HepG2 (cell line): ENCODE measurements around the gene FKBP10. TPM values are rescaled to one million over a fixed set of nuclear protein-coding genes. Genes with fewer than 3 reads are reported as not detected.

Experiments used
- AGO2 ChIP-seq: fragments of 200-400 bp; formaldehyde crosslinking; optimal IDR thresholded peaks from 2 replicates; pipeline ENCODE3; 2017; ENCODE audit warnings: mild to moderate bottlenecking, low read depth, low read length, moderate library complexity
- CAMTA2 ChIP-seq: sonication (generic); formaldehyde crosslinking; IDR thresholded peaks from 2 replicates; pipeline ENCODE4 v1.4.0; 2020; ENCODE audit warnings: mild to moderate bottlenecking, missing genetic modification reagents, borderline replicate concordance
- EP300 ChIP-seq, 3 experiments: sonication (generic) in 1 of 3; formaldehyde crosslinking in 1 of 3; IDR thresholded peaks; 2 replicates each; pipeline versions ENCODE4 v1.5.1 to v1.6.1; 2011 to 2020; ENCODE audit warnings: low read depth in 2 of 3, low read length in 2 of 3, borderline replicate concordance in 1 of 3, improper control_type of control experiment in 1 of 3, mild to moderate bottlenecking in 1 of 3, missing genetic modification reagents in 1 of 3, moderate library complexity in 1 of 3
- FOSL1 ChIP-seq: sonication (generic); formaldehyde crosslinking; IDR thresholded peaks from 2 replicates; pipeline ENCODE4 v1.9.0; 2021; ENCODE audit warnings: missing genetic modification reagents, borderline replicate concordance
- FOXO1 ChIP-seq: sonication (generic); formaldehyde crosslinking; IDR thresholded peaks from 2 replicates; pipeline ENCODE4 v1.4.0; 2020; ENCODE audit warnings: missing genetic modification reagents
- PHF20 ChIP-seq: sonication (generic); formaldehyde crosslinking; IDR thresholded peaks from 2 replicates; pipeline ENCODE4 v1.5.0; 2020; ENCODE audit warnings: mild to moderate bottlenecking, missing genetic modification reagents
- RBFOX2 ChIP-seq: fragments of 200-400 bp; formaldehyde crosslinking; IDR thresholded peaks from 2 replicates; pipeline ENCODE4 v1.6.1; 2017; ENCODE audit warnings: low read depth, mild to moderate bottlenecking, low read length
- RFX1 ChIP-seq: fragments of 450-650 bp; IDR thresholded peaks from 2 replicates; pipeline ENCODE4 v1.6.1; 2017
- SMAD3 ChIP-seq: sonication (generic); formaldehyde crosslinking; IDR thresholded peaks from 2 replicates; pipeline ENCODE4 v1.4.0; 2020; ENCODE audit warnings: missing genetic modification reagents
- ZBTB7B ChIP-seq: sonication (generic); formaldehyde crosslinking; IDR thresholded peaks from 2 replicates; pipeline ENCODE4 v1.4.0; 2020; ENCODE audit warnings: missing genetic modification reagents
- ZFP62 ChIP-seq: sonication (generic); formaldehyde crosslinking; IDR thresholded peaks from 2 replicates; pipeline ENCODE4 v1.4.0; 2020; ENCODE audit warnings: missing genetic modification reagents
- ZMYM3 ChIP-seq: sonication (generic); formaldehyde crosslinking; IDR thresholded peaks from 2 replicates; pipeline ENCODE4 v1.5.1; 2020; ENCODE audit warnings: mild to moderate bottlenecking, missing genetic modification reagents
- ZNF441 ChIP-seq: sonication (generic); formaldehyde crosslinking; IDR thresholded peaks from 2 replicates; pipeline ENCODE4 v1.7.0; 2021; ENCODE audit warnings: missing genetic modification reagents, borderline replicate concordance
- ZNF460 ChIP-seq: sonication (generic); formaldehyde crosslinking; IDR thresholded peaks from 2 replicates; pipeline ENCODE4 v1.5.1; 2020; ENCODE audit warnings: missing genetic modification reagents, mild to moderate bottlenecking, borderline replicate concordance
- ZNF547 ChIP-seq: sonication (generic); formaldehyde crosslinking; IDR thresholded peaks from 2 replicates; pipeline ENCODE4 v1.5.1; 2020; ENCODE audit warnings: mild to moderate bottlenecking, missing genetic modification reagents
- ZNF607 ChIP-seq: sonication (generic); formaldehyde crosslinking; IDR thresholded peaks from 2 replicates; pipeline ENCODE4 v1.5.1; 2020; ENCODE audit warnings: missing genetic modification reagents, mild to moderate bottlenecking, borderline replicate concordance
- ZNF672 ChIP-seq: sonication (generic); formaldehyde crosslinking; IDR thresholded peaks from 2 replicates; pipeline ENCODE4 v1.8.1; 2022; ENCODE audit warnings: missing genetic modification reagents
- ZNF75D ChIP-seq: sonication (generic); formaldehyde crosslinking; IDR thresholded peaks from 2 replicates; pipeline ENCODE4 v1.8.1; 2023; ENCODE audit warnings: missing genetic modification reagents, mild to moderate bottlenecking, borderline replicate concordance
- ZNF761 ChIP-seq: sonication (generic); formaldehyde crosslinking; conservative IDR thresholded peaks from 2 replicates; pipeline ENCODE4 v1.4.0; 2020; ENCODE audit warnings: mild to moderate bottlenecking, missing genetic modification reagents
- ZNF781 ChIP-seq: sonication (generic); formaldehyde crosslinking; IDR thresholded peaks from 2 replicates; pipeline ENCODE4 v1.5.1; 2020; ENCODE audit warnings: borderline replicate concordance, mild to moderate bottlenecking, missing genetic modification reagents; ENCODE audit errors: not compliant biosample characterization
- polyA plus RNA-seq, 8 experiments: library from polyadenylated mRNA; depleted of rRNA in 3 of 8; stranded (reverse) in 7 of 8; unstranded in 1 of 8; fragments of >200 nt; fragmentation: Illumina TruSeq in 4 of 8; extraction: Trizol in 4 of 8; gene quantifications; 2 replicates each; pipeline versions ENCODE4 v1.2.1 to v1.2.3, GENCODE V29; 2011 to 2016; ENCODE audit warnings: low read depth in 4 of 8, missing spikeins in 1 of 8, mixed read lengths in 1 of 8; ENCODE audit not compliant: insufficient read depth in 1 of 8
- total RNA-seq, 5 experiments: library from RNA; depleted of rRNA; stranded (reverse); fragments of >200 nt; fragmentation: Illumina TruSeq; extraction: Trizol; gene quantifications; 2 replicates each; pipeline ENCODE4 v1.2.3, GENCODE V29; 2016; ENCODE audit warnings: low read depth in 1 of 5
- TF ChIP-seq, protein P1 (sequence below): sonication (generic); formaldehyde crosslinking; IDR thresholded peaks from 2 replicates; pipeline ENCODE4 v1.4.0; 2020; ENCODE audit warnings: missing genetic modification reagents
- TF ChIP-seq, protein P2 (sequence below): sonication (generic); formaldehyde crosslinking; IDR thresholded peaks from 2 replicates; pipeline ENCODE4 v1.5.0; 2020; ENCODE audit warnings: missing genetic modification reagents, mild to moderate bottlenecking, borderline replicate concordance
- TF ChIP-seq, protein P3 (sequence below): sonication (generic); formaldehyde crosslinking; IDR thresholded peaks from 2 replicates; pipeline ENCODE4 v1.4.0; 2020; ENCODE audit warnings: missing genetic modification reagents
- TF ChIP-seq, protein P4 (sequence below): IDR thresholded peaks from 2 replicates; pipeline ENCODE4 v1.6.1; 2016; ENCODE audit warnings: low read depth, control low read depth

The FKBP10 gene
- total and polyA plus RNA-seq, 2 of the 13 experiments (the other 11 are each of a cell fraction or from before 2014, with no cell fraction given), result 149 to 573 TPM

DNA sequence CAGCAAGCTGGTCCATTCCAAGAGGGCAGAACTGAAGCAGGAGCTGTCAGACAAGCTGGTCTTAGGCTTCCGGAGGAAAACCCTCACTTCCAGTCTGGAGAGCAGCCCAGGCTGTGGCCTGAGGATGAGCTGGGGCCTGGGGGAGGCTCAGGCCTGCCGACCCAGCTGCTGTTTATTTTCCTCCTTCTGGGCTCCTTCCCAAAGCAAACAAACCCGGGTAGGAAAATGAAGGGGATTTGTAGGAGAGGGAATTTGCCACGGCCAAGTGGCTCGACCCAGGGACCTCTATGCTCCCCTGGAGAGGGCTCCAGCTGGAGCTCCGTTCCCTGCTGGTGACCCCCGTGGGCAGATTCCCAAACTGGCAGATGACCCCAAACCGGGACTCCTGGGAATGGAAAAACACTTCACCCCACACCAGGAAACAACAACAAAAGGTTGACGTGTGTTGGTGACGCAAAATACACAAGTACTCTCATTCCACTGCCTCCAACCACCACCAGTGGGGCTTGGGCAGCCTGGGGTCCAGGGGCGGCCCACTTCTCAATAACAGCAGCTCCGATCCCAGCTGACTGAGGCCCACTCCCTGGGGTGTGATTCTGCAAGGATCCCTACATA is 35.1 kb upstream of the FKBP10 start (continued):
- TF ChIP-seq, protein P1, sequence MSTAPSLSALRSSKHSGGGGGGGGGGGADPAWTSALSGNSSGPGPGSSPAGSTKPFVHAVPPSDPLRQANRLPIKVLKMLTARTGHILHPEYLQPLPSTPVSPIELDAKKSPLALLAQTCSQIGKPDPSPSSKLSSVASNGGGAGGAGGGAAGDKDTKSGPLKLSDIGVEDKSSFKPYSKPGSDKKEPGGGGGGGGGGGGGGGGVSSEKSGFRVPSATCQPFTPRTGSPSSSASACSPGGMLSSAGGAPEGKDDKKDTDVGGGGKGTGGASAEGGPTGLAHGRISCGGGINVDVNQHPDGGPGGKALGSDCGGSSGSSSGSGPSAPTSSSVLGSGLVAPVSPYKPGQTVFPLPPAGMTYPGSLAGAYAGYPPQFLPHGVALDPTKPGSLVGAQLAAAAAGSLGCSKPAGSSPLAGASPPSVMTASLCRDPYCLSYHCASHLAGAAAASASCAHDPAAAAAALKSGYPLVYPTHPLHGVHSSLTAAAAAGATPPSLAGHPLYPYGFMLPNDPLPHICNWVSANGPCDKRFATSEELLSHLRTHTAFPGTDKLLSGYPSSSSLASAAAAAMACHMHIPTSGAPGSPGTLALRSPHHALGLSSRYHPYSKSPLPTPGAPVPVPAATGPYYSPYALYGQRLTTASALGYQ (CRISPR knock-in tag), result 0 out of 2 replicates have a peak, but pooled peaks have one; percentile 30
- TF ChIP-seq AGO2 (no peak), FOSL1 (CRISPR knock-in tag) (peak; percentile 29; the same call in 1 of the 2 replicates), ZNF547 (CRISPR knock-in tag) (peak; percentile 74; the same call in 1 of the 2 replicates), ZNF672 (no peak), SMAD3 (CRISPR knock-in tag) (peak; percentile 35; the same call in 1 of the 2 replicates), ZBTB7B (peak; percentile 73; the same call in 1 of the 2 replicates), ZNF460 (CRISPR knock-in tag) (peak; percentile 40; the same call in 1 of the 2 replicates), ZNF75D (CRISPR knock-in tag) (no peak), ZFP62 (CRISPR knock-in tag) (no peak), ZMYM3 (CRISPR knock-in tag) (no peak), ZNF781 (CRISPR knock-in tag) (no peak), CAMTA2 (CRISPR knock-in tag) (no peak), ZNF441 (CRISPR knock-in tag) (no peak; the same call in 1 of the 2 replicates), PHF20 (CRISPR knock-in tag) (0 out of 2 replicates have a peak, but pooled peaks have one; percentile 8), RBFOX2 (no peak), ZNF607 (no peak), RFX1 (no peak), EP300 (IDR thresholded peaks at IDR 0.05; ENCODE audit: low read depth in 2 of 2, low read length in 2 of 2) (peak in 1 of 2 experiments; percentile 55; a peak in 1 of 4 replicates), EP300 (CRISPR knock-in tag; IDR thresholded peaks at IDR 0.05; ENCODE audit: borderline replicate concordance) (no peak), FOXO1 (CRISPR knock-in tag) (peak; percentile 77), ZNF761 (CRISPR knock-in tag) (no peak)
- TF ChIP-seq, protein P2, sequence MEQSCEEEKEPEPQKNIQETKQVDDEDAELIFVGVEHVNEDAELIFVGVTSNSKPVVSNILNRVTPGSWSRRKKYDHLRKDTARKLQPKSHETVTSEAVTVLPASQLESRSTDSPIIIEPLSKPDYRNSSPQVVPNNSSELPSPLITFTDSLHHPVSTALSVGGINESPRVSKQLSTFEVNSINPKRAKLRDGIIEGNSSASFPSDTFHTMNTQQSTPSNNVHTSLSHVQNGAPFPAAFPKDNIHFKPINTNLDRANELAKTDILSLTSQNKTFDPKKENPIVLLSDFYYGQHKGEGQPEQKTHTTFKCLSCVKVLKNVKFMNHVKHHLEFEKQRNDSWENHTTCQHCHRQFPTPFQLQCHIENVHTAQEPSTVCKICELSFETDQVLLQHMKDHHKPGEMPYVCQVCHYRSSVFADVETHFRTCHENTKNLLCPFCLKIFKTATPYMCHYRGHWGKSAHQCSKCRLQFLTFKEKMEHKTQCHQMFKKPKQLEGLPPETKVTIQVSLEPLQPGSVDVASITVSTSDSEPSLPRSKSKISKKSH, result no peak
- TF ChIP-seq, protein P3, sequence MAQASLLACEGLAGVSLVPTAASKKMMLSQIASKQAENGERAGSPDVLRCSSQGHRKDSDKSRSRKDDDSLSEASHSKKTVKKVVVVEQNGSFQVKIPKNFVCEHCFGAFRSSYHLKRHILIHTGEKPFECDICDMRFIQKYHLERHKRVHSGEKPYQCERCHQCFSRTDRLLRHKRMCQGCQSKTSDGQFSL (CRISPR knock-in tag), result no peak
- TF ChIP-seq, protein P4, sequence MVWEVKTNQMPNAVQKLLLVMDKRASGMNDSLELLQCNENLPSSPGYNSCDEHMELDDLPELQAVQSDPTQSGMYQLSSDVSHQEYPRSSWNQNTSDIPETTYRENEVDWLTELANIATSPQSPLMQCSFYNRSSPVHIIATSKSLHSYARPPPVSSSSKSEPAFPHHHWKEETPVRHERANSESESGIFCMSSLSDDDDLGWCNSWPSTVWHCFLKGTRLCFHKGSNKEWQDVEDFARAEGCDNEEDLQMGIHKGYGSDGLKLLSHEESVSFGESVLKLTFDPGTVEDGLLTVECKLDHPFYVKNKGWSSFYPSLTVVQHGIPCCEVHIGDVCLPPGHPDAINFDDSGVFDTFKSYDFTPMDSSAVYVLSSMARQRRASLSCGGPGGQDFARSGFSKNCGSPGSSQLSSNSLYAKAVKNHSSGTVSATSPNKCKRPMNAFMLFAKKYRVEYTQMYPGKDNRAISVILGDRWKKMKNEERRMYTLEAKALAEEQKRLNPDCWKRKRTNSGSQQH (CRISPR knock-in tag), result no peak
